Adrenal gland (tissue), 12 donors: ENCODE data around the gene ABCC5. TPM values are rescaled to one million over a fixed set of nuclear protein-coding genes. Genes with fewer than 3 reads are reported as not detected.

Experiments used
- DNase-seq, 7 donors: peaks; one replicate each; pipeline ENCODE4 v3.0.0-alpha.2; 2019 to 2020
- H3K27ac ChIP-seq, 5 donors: fragments of 200-600 bp; sonication (generic) in 4 of 5; 1 replicate in 3 of 5; 2 replicates in 2 of 5; pipeline versions ENCODE4 v1.5.1 to v1.8.0; 2016 to 2020; ENCODE audit warnings: mild to moderate bottlenecking in 1 of 5
- H3K27me3 ChIP-seq: fragments of 200-600 bp; 2 replicates; pipeline ENCODE4 v1.8.0; 2021
- H3K36me3 ChIP-seq, 2 donors: fragments of 200-600 bp; replicated peaks in 1 of 2; 1 replicate in 1 of 2; 2 replicates in 1 of 2; pipeline versions ENCODE4 v1.5.1 to v1.8.0; 2018 to 2022
- H3K4me1 ChIP-seq, 2 donors: fragments of 200-600 bp; replicated peaks in 1 of 2; 1 replicate in 1 of 2; 2 replicates in 1 of 2; pipeline versions ENCODE4 v1.5.1 to v1.8.0; 2018 to 2021
- H3K4me3 ChIP-seq, 4 donors: fragments of 200-600 bp; sonication (generic) in 3 of 4; one replicate each; pipeline ENCODE4 v1.5.1; 2016 to 2018
- H3K9me3 ChIP-seq, 3 donors: fragments of 200-600 bp; sonication (generic) in 1 of 3; replicated peaks in 1 of 3; 1 replicate in 2 of 3; 2 replicates in 1 of 3; pipeline versions ENCODE4 v1.5.1 to v1.8.0; 2016 to 2021
- POLR2A ChIP-seq, 2 donors: fragments of 450-650 bp; IDR thresholded peaks; one replicate each; pipeline ENCODE4 v1.6.1; 2017; ENCODE audit warnings: antibody characterized with exemption in 2 of 2, mild to moderate bottlenecking in 2 of 2, moderate library complexity in 1 of 2
- WGBS, 4 donors: extraction: QIAGEN DNeasy Blood & Tissue Kit in 2 of 4; methylation state at CpG; one replicate each; pipeline versions ENCODE4 v1.1.5 to v1.1.7; 2013 to 2017; 5-methylcytosine and 5-hydroxymethylcytosine counted together
- intact Hi-C, 2 donors: fragments of 100-400 bp; cut with DNase I; formaldehyde crosslinking; loops; one replicate each; pipeline versions ENCODE4 v1.14.1 to v1.15.0; 2022 to 2023
- polyA plus RNA-seq, 3 donors: library from polyadenylated mRNA; stranded (reverse); fragments of 200-250 nt in 2 of 3; fragments of 350-450 nt in 1 of 3; fragmentation: Illumina TruSeq in 1 of 3; extraction: RNeasy Lipid Tissue Mini Kit (QIAGEN cat#74804) in 1 of 3; gene quantifications; one replicate each; pipeline ENCODE4 v1.2.3, GENCODE V29; 2013 to 2014
- total RNA-seq, 9 donors: library from RNA; depleted of rRNA in 4 of 9; stranded (reverse); fragments of >200 nt in 4 of 9; fragments of 120-200 nt in 1 of 9; fragmentation: NEBNext Ultra II Directional in 1 of 9; extraction: Animal tissue kit (Norgen Biotek cat#: 25700) in 1 of 9; gene quantifications; one replicate each; pipeline versions ENCODE4 v1.1.0 to v1.2.4, GENCODE V29; 2013 to 2023
- TF ChIP-seq, protein P1 (sequence below), 6 experiments: fragments of 450-650 bp in 4 of 6; fragments of 200-600 bp in 2 of 6; sonication (generic) in 1 of 6; IDR thresholded peaks; 1 replicate in 5 of 6; 2 replicates in 1 of 6; pipeline versions ENCODE4 v1.5.1 to v1.8.0; 2016 to 2021; ENCODE audit warnings: antibody characterized with exemption in 6 of 6, mild to moderate bottlenecking in 2 of 6, moderate library complexity in 1 of 6
- donor health status: healthy with polysubstance abuse.
- donor health status: Bipolar disorder and iron deficiency.
- donor health status: DM: yes; HTN: yes; CAD: no.
- donor health status: DM: no; HTN: no; CAD: no.
- donor health status: DM: no; HTN: no; CAD: no.
- donor health status: DM: yes; HTN: yes; CAD: no.

The ABCC5 gene
- total and polyA plus RNA-seq, 12 donors, result 11.4 to 53.9 (median 25.0) TPM

DNA sequence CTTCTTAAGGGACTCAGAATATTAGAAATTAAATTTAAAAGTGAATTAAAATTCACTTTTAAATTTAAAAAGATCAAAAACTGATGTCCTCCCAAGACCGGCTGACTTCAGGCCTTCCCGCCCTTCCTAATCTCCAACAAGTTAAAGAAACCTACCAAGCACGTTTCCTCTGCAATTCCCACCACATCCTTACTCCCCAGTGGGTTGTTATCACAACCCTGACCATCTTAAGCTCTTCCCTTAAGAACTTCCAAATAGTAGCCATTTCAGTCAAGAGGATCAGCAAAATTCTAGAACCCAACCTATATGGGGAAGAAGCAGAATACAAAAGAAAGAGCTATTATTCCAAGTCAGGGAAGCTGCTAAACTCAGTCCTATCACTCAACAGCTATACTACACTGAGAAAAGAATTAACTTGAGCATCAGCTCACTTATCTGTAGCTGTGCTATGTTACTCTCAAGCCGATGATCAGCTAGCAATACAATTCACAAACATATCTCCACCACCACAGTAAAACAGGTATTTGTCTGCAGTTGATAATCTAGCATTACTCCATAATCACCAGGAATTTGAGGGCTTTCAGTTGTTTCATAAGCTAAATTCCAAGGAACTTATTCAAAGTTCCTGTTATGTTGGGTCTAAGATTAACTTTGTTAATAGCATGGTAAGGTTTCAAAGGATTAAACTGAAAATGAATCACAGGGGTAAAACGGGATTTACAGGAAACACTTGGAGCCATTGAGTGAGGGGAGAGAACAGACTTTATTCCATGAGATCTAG lies 14.3 kb downstream of the ABCC5 start:
- H3K27me3 ChIP-seq, result no peaks in the 10 kb centered on the region
- intact Hi-C loops, result no loop called here

GRCh38 chr3:184002469-184002868 lies 15.2 kb downstream of the ABCC5 start:
- DNase-seq, result no peak
- intact Hi-C loops, result no loop called here
- 91 to 96% (median 94%) methylated on average over 7 to 11 of the region's 11 CpGs for WGBS, 4 donors

More for the DNA sequence above, 14.3 kb downstream of the ABCC5 start:
- TF ChIP-seq, protein P1, sequence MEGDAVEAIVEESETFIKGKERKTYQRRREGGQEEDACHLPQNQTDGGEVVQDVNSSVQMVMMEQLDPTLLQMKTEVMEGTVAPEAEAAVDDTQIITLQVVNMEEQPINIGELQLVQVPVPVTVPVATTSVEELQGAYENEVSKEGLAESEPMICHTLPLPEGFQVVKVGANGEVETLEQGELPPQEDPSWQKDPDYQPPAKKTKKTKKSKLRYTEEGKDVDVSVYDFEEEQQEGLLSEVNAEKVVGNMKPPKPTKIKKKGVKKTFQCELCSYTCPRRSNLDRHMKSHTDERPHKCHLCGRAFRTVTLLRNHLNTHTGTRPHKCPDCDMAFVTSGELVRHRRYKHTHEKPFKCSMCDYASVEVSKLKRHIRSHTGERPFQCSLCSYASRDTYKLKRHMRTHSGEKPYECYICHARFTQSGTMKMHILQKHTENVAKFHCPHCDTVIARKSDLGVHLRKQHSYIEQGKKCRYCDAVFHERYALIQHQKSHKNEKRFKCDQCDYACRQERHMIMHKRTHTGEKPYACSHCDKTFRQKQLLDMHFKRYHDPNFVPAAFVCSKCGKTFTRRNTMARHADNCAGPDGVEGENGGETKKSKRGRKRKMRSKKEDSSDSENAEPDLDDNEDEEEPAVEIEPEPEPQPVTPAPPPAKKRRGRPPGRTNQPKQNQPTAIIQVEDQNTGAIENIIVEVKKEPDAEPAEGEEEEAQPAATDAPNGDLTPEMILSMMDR (IDR thresholded peaks at IDR 0.05), result no peak
- TF ChIP-seq POLR2A (IDR thresholded peaks at IDR 0.05), result no peak
- no peak overlapping the region for H3K4me3 ChIP-seq
- no peak for DNase-seq
- H3K9me3 ChIP-seq, result no peaks in the 10 kb centered on the region
- 90 to 92% (median 91%) methylated on average over 5 of the region's 5 CpGs for WGBS, 4 donors
- H3K36me3 ChIP-seq, result no peaks in the 10 kb centered on the region
- no peak overlapping the region for H3K27ac ChIP-seq
- H3K4me1 ChIP-seq, result peaks cover 0 to 41% of the 10 kb centered on the region in 2 donors

GRCh38 chr3:184001761-184002160 lies 15.9 kb downstream of the ABCC5 start:
- Histone ChIP-seq H3K4me3 (no peak overlapping the region), H3K9me3 (no peaks in the 10 kb centered on the region), H3K4me1 (peaks cover 0 to 29% of the 10 kb centered on the region in 2 donors), H3K27me3 (no peaks in the 10 kb centered on the region), H3K36me3 (no peaks in the 10 kb centered on the region), H3K27ac (no peak overlapping the region)
- DNase-seq, result no peak
- intact Hi-C loops, result no loop called here
- TF ChIP-seq, protein P1 (IDR thresholded peaks at IDR 0.05), result no peak
- no peak for TF ChIP-seq POLR2A (IDR thresholded peaks at IDR 0.05)
- WGBS, 4 donors, result 56 to 77% (median 68%) methylated on average over 3 of the region's 3 CpGs

More at GRCh38 chr3:184002469-184002868, 15.2 kb downstream of the ABCC5 start:
- TF ChIP-seq, protein P1 (IDR thresholded peaks at IDR 0.05), result no peak
- no peak for TF ChIP-seq POLR2A (IDR thresholded peaks at IDR 0.05)
- Histone ChIP-seq H3K36me3 (no peaks in the 10 kb centered on the region), H3K27ac (no peak overlapping the region), H3K9me3 (no peaks in the 10 kb centered on the region), H3K4me3 (no peak overlapping the region), H3K27me3 (no peaks in the 10 kb centered on the region), H3K4me1 (peaks cover 0 to 32% of the 10 kb centered on the region in 2 donors)

DNA sequence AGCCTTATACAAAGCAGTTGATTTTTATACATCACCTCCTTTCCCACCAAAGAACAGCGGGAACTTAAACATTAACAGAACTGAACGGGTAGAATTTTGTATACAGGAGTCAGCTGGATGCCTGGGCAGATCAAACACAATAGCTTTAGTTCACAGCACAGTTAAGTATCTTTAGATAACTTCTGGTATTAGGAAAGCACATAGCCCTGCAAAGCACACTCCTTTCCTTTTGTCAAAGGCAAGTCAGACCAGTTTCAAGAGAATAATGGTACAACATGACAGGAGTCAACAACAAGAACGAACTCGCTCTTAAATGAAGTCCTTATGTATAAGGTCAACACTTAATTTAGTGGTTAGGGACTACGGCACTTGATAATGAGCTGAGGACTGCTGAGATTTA lies 26.3 kb downstream of the ABCC5 start:
- Histone ChIP-seq H3K27me3 (no peaks in the 10 kb centered on the region), H3K36me3 (peaks cover 0 to 23% of the 10 kb centered on the region in 2 donors), H3K4me1 (no peaks in the 10 kb centered on the region), H3K4me3 (no peak overlapping the region), H3K9me3 (no peaks in the 10 kb centered on the region), H3K27ac (no peak overlapping the region)
- no peak for TF ChIP-seq POLR2A (IDR thresholded peaks at IDR 0.05)
- TF ChIP-seq, protein P1 (IDR thresholded peaks at IDR 0.05), result no peak
- DNase-seq, result no peak
- intact Hi-C loops, result no loop called here
- WGBS, 4 donors, result 89 to 94% (median 93%) methylated on average over 5 of the region's 5 CpGs
